ENCODE results near the gene OLFML1.

The OLFML1 gene

GRCh38 chr11:7485186-7486097 is at the start of gene OLFML1:
TSS of gene OLFML1 (plus strand) at chr11:7485506. CDS start at chr11:7485876, 370 bp downstream.
- no peak for DNase-seq (ENCODE audit: low read depth in 2 of 2)

GRCh38 chr11:7436146-7436545 is 49.2 kb upstream of the OLFML1 start:
- no peak for DNase-seq (ENCODE audit: low read depth in 2 of 2)

- no peak for DNase-seq (ENCODE audit: low read depth in 2 of 2)
Measured at GRCh38 chr11:7436657-7437056, 48.6 kb upstream of the OLFML1 start.

GRCh38 chr11:7437696-7438095 is 47.6 kb upstream of the OLFML1 start:
- DNase-seq (ENCODE audit: low read depth in 2 of 2) = no peak

- DNase-seq (ENCODE audit: low read depth in 2 of 2) = no peak
Measured at GRCh38 chr11:7439746-7440320, 45.5 kb upstream of the OLFML1 start.

GRCh38 chr11:7442588-7443215 is 42.6 kb upstream of the OLFML1 start:
- DNase-seq (ENCODE audit: low read depth in 2 of 2) = peak; percentile 44 to 69

- no peak for DNase-seq (ENCODE audit: low read depth in 2 of 2)
Measured at GRCh38 chr11:7444091-7444981, 41.0 kb upstream of the OLFML1 start.

- DNase-seq (ENCODE audit: low read depth in 2 of 2) = no peak
Measured at GRCh38 chr11:7445564-7445963, 39.7 kb upstream of the OLFML1 start.

GRCh38 chr11:7448201-7448600 is 37.1 kb upstream of the OLFML1 start:
- DNase-seq (ENCODE audit: low read depth in 2 of 2) = no peak

- no peak for DNase-seq (ENCODE audit: low read depth in 2 of 2)
Measured at GRCh38 chr11:7449211-7449840, 36.0 kb upstream of the OLFML1 start.

- DNase-seq (ENCODE audit: low read depth in 2 of 2) = no peak
Measured at GRCh38 chr11:7449841-7450214, 35.5 kb upstream of the OLFML1 start.

GRCh38 chr11:7450836-7451235 is 34.5 kb upstream of the OLFML1 start:
- DNase-seq (ENCODE audit: low read depth in 2 of 2) = no peak

- no peak for DNase-seq (ENCODE audit: low read depth in 2 of 2)
Measured at GRCh38 chr11:7451520-7451919, 33.8 kb upstream of the OLFML1 start.

- no peak for DNase-seq (ENCODE audit: low read depth in 2 of 2)
Measured at GRCh38 chr11:7451952-7452494, 33.3 kb upstream of the OLFML1 start.

- DNase-seq (ENCODE audit: low read depth in 2 of 2) = no peak
Measured at GRCh38 chr11:7454854-7455253, 30.5 kb upstream of the OLFML1 start.

GRCh38 chr11:7457211-7457610 is 28.1 kb upstream of the OLFML1 start:
- DNase-seq (ENCODE audit: low read depth in 2 of 2) = no peak

- no peak for DNase-seq (ENCODE audit: low read depth in 2 of 2)
Measured at GRCh38 chr11:7462706-7463105, 22.6 kb upstream of the OLFML1 start.

GRCh38 chr11:7467652-7468051 is 17.7 kb upstream of the OLFML1 start:
- no peak for DNase-seq (ENCODE audit: low read depth in 2 of 2)

GRCh38 chr11:7469351-7469865 is 15.9 kb upstream of the OLFML1 start:
- no peak for DNase-seq (ENCODE audit: low read depth in 2 of 2)

- DNase-seq (ENCODE audit: low read depth in 2 of 2) = no peak
Measured at GRCh38 chr11:7471071-7471470, 14.2 kb upstream of the OLFML1 start.

GRCh38 chr11:7473717-7474116 is 11.6 kb upstream of the OLFML1 start:
- DNase-seq (ENCODE audit: low read depth in 2 of 2) = no peak

Data from stimulated activated CD4-positive, alpha-beta T cell treated with anti-CD3 and anti-CD28 coated beads, Interleukin-15, amount 100 ng/mL, for 48 hours (primary cell).